ENCODE data around the gene ATP2C2. TPM values are rescaled to one million over a fixed set of nuclear protein-coding genes. Genes with fewer than 3 reads are reported as not detected.

The ATP2C2 gene
- total RNA-seq, 1 experiment from 2014 or later: 26.0 TPM

DNA sequence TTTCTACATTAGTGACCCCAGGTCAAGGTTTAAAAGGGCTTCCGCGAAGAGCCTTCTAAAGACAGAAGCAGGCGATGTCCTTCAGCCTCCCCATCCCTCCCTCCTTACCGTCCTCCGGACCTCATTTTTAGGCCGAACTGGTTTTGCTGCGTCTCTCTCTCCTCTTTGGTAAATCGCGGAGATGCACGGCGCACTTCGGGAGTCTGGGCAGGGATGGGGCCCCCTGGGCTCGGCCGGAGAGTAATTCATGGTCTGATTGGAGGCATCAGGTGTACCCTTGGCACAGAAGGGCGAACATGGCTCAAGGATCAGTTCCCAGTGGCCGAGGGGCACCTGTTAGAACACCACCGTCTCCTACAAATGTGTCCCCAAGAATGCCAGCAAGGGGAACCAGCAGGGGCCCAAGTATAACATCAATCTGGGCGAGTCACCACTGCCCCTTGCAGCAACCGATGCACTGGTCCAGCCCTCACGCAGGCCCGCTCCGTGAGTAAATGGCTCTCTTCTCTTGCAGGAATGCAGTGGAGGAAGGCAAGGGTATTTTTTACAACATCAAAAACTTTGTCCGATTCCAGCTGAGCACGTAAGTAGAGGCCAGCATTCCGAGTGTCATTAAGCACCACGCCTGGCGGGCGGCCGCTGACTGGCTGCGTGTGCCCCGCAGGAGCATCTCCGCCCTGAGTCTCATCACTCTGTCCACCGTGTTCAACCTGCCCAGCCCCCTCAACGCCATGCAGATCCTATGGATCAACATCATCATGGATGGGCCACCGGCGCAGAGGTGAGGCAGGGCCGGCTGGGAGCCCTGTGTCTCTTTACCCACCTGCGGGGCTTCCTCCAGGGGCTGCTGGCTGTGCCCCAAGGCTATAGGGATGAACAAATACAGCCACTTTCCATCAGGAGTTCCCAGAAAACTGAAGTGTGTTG, 90.5 kb downstream of the ATP2C2 start:
- Histone ChIP-seq H3K27ac (ENCODE audit: low read length) (no peak overlapping the region), H3K79me2 (ENCODE audit: low read length) (no peaks in the 10 kb centered on the region), H3K4me2 (ENCODE audit: low read length) (no peak overlapping the region), H3K9me3 (ENCODE audit: low read length) (no peaks in the 10 kb centered on the region), H3F3A (ENCODE audit: low read length, unreplicated experiment) (no peaks in the 10 kb centered on the region), H3K9me2 (replicated peaks; ENCODE audit: low read length) (no peaks in the 10 kb centered on the region), H3K4me3 (ENCODE audit: low read length) (no peak overlapping the region), H3K27me3 (ENCODE audit: low read length) (no peaks in the 10 kb centered on the region), H4K20me1 (ENCODE audit: low read length) (no peaks in the 10 kb centered on the region), H2AFZ (ENCODE audit: low read length) (no peak overlapping the region), H3K9ac (ENCODE audit: low read length) (no peak overlapping the region), H3K4me1 (ENCODE audit: insufficient read depth, low read length) (peaks cover 8% of the 10 kb centered on the region; the same call in 1 of the 2 replicates), H3K36me3 (ENCODE audit: low read depth, low read length) (no peaks in the 10 kb centered on the region)
- ATAC-seq (no peak), DNase-seq (no peak)
- TF ChIP-seq, protein P1, sequence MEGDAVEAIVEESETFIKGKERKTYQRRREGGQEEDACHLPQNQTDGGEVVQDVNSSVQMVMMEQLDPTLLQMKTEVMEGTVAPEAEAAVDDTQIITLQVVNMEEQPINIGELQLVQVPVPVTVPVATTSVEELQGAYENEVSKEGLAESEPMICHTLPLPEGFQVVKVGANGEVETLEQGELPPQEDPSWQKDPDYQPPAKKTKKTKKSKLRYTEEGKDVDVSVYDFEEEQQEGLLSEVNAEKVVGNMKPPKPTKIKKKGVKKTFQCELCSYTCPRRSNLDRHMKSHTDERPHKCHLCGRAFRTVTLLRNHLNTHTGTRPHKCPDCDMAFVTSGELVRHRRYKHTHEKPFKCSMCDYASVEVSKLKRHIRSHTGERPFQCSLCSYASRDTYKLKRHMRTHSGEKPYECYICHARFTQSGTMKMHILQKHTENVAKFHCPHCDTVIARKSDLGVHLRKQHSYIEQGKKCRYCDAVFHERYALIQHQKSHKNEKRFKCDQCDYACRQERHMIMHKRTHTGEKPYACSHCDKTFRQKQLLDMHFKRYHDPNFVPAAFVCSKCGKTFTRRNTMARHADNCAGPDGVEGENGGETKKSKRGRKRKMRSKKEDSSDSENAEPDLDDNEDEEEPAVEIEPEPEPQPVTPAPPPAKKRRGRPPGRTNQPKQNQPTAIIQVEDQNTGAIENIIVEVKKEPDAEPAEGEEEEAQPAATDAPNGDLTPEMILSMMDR (conservative IDR thresholded peaks at IDR 0.05; ENCODE audit: low read depth, low read length): no peak
- TF ChIP-seq EZH2phosphoT487 (IDR thresholded peaks at IDR 0.05; ENCODE audit: borderline replicate concordance, low read length) (no peak), EZH2 (IDR thresholded peaks at IDR 0.05; ENCODE audit: low read length, unreplicated experiment) (no peak)
- no TSS peak for BruUV-seq (replicated peaks)
- intact Hi-C loops (cut with micrococcal nuclease): no loop called here
- CTCF ChIA-PET: no interaction called here
- POLR2A ChIA-PET (ENCODE audit: unreplicated experiment): no interaction called here

DNA sequence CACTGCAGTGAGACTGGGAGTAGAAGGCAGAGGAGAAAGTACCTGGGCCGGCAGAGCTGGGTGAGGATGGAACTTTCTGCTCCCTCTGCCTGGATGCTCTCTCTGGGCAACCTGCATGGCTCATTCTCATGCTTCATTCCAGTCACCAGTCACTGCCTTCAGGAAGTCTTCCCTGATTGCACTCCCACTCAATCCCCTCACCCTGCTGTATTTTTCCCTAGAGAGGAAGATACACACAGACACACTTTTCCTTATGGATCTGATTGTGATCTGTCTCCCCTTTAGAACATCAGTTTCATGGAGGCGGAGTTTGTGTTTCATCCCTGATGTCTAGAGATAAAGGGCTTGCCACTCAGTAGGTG, 91.2 kb downstream of the ATP2C2 start:
- ATAC-seq: no peak
- POLR2A ChIA-PET (ENCODE audit: unreplicated experiment): no interaction called here
- H3K4me1 ChIP-seq (ENCODE audit: insufficient read depth, low read length): peaks cover 8% of the 10 kb centered on the region; the same call in 1 of the 2 replicates
- no peak overlapping the region for H3K4me3 ChIP-seq (ENCODE audit: low read length)
- H3K36me3 ChIP-seq (ENCODE audit: low read depth, low read length): no peaks in the 10 kb centered on the region
- BruUV-seq (replicated peaks): no TSS peak
- H3K4me2 ChIP-seq (ENCODE audit: low read length): no peak overlapping the region
- no peaks in the 10 kb centered on the region for H3K9me2 ChIP-seq (replicated peaks; ENCODE audit: low read length)
- no peaks in the 10 kb centered on the region for H3K79me2 ChIP-seq (ENCODE audit: low read length)
- H4K20me1 ChIP-seq (ENCODE audit: low read length): no peaks in the 10 kb centered on the region
- no peak for DNase-seq
- H2AFZ ChIP-seq (ENCODE audit: low read length): no peak overlapping the region
- TF ChIP-seq, protein P1 (conservative IDR thresholded peaks at IDR 0.05; ENCODE audit: low read depth, low read length): no peak
- TF ChIP-seq EZH2phosphoT487 (IDR thresholded peaks at IDR 0.05; ENCODE audit: borderline replicate concordance, low read length): no peak
- TF ChIP-seq EZH2 (IDR thresholded peaks at IDR 0.05; ENCODE audit: low read length, unreplicated experiment): no peak
- no peaks in the 10 kb centered on the region for H3K27me3 ChIP-seq (ENCODE audit: low read length)
- CTCF ChIA-PET: no interaction called here
- H3K9me3 ChIP-seq (ENCODE audit: low read length): no peaks in the 10 kb centered on the region
- no peak overlapping the region for H3K9ac ChIP-seq (ENCODE audit: low read length)
- H3F3A ChIP-seq (ENCODE audit: low read length, unreplicated experiment): no peaks in the 10 kb centered on the region
- no peak overlapping the region for H3K27ac ChIP-seq (ENCODE audit: low read length)
- intact Hi-C loops (cut with micrococcal nuclease): no loop called here

DNA sequence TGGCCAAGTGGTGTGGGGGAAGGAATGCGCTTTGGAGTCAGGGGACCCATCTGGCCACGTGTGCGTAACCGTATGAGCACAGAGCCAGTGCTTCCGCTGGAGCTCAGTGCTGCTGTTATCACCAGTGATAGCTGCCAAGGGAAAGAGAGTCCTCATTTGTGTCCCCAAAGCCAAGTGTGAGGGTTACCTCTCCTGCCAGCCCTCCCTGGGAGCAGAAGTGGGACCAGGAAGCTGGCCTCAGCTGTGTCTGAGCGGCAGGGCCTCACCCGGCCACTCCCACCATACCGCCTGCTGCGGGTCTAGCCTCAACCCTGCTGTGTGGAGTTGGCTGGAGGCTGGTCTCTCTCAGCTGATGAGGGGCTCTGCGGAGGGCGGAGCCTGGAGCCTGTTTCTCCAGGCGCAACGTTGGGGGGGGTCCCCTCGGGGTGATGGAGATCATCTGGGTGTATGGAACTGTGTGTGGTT, 91.6 kb downstream of the ATP2C2 start:
- Histone ChIP-seq H4K20me1 (ENCODE audit: low read length) (no peaks in the 10 kb centered on the region), H3K9me2 (replicated peaks; ENCODE audit: low read length) (no peaks in the 10 kb centered on the region), H3K4me2 (ENCODE audit: low read length) (no peak overlapping the region), H3K27ac (ENCODE audit: low read length) (no peak overlapping the region), H3K36me3 (ENCODE audit: low read depth, low read length) (no peaks in the 10 kb centered on the region), H3K79me2 (ENCODE audit: low read length) (no peaks in the 10 kb centered on the region), H2AFZ (ENCODE audit: low read length) (no peak overlapping the region), H3K9me3 (ENCODE audit: low read length) (no peaks in the 10 kb centered on the region), H3K4me1 (ENCODE audit: insufficient read depth, low read length) (peaks cover 8% of the 10 kb centered on the region; the same call in 1 of the 2 replicates), H3K9ac (ENCODE audit: low read length) (no peak overlapping the region), H3K4me3 (ENCODE audit: low read length) (no peak overlapping the region), H3K27me3 (ENCODE audit: low read length) (no peaks in the 10 kb centered on the region), H3F3A (ENCODE audit: low read length, unreplicated experiment) (no peaks in the 10 kb centered on the region)
- no peak for ATAC-seq
- intact Hi-C loops (cut with micrococcal nuclease): no loop called here
- CTCF ChIA-PET: no interaction called here
- POLR2A ChIA-PET (ENCODE audit: unreplicated experiment): no interaction called here
- no peak for DNase-seq
- TF ChIP-seq EZH2 (IDR thresholded peaks at IDR 0.05; ENCODE audit: low read length, unreplicated experiment): no peak
- TF ChIP-seq, protein P1 (conservative IDR thresholded peaks at IDR 0.05; ENCODE audit: low read depth, low read length): no peak
- no peak for TF ChIP-seq EZH2phosphoT487 (IDR thresholded peaks at IDR 0.05; ENCODE audit: borderline replicate concordance, low read length)
- no TSS peak for BruUV-seq (replicated peaks)
